ENCODE data around the gene NRP1. TPM values are rescaled to one million over a fixed set of nuclear protein-coding genes. Genes with fewer than 3 reads are reported as not detected.

NRP1 gene
- total RNA-seq, 1 donor from 2014 or later, result 16.1 TPM

DNA sequence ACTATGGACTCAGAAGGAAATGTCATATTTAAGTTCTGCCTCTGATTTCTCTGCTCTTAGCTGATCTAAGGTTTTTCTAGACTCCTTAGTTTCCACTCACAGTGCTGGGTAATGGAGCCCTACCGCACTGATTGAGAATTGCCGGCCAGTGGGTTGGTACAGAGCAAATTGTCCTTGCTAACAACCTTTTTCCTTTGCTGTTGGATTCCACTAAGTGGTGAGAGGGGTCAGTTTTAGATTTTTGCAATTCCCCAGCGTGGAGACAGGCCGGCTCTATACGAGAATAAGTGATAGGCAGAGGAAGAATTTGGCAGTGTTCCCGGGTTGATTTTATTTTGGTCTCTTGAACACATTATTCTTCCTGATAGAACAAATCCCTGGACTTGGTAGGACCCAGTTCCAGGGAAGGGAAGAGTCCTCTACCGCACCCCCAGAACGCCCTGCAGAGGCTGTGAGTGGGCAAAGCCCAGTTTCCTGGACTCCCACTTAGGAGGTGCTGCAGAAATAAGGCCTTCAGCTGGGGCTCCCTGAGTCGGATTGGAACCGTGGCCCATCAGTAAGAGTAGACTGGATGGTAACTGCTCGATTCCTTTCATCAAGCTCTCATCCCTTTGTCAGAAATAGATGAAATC, 3.0 kb upstream of the NRP1 start:
- no peak overlapping the region for H3K27ac Mint-ChIP-seq (ENCODE audit: unreplicated experiment)
- H3K36me3 Mint-ChIP-seq (ENCODE audit: low read depth), result peaks cover 3% of the 10 kb centered on the region
- peaks cover 24% of the 10 kb centered on the region for H3K4me1 Mint-ChIP-seq
- TF ChIP-seq, protein P1, sequence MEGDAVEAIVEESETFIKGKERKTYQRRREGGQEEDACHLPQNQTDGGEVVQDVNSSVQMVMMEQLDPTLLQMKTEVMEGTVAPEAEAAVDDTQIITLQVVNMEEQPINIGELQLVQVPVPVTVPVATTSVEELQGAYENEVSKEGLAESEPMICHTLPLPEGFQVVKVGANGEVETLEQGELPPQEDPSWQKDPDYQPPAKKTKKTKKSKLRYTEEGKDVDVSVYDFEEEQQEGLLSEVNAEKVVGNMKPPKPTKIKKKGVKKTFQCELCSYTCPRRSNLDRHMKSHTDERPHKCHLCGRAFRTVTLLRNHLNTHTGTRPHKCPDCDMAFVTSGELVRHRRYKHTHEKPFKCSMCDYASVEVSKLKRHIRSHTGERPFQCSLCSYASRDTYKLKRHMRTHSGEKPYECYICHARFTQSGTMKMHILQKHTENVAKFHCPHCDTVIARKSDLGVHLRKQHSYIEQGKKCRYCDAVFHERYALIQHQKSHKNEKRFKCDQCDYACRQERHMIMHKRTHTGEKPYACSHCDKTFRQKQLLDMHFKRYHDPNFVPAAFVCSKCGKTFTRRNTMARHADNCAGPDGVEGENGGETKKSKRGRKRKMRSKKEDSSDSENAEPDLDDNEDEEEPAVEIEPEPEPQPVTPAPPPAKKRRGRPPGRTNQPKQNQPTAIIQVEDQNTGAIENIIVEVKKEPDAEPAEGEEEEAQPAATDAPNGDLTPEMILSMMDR (conservative IDR thresholded peaks at IDR 0.05), result peak; percentile 49
- peak overlapping the region; percentile 93 for H3K4me3 Mint-ChIP-seq
- H3K27me3 Mint-ChIP-seq (ENCODE audit: low read depth), result peaks cover 35% of the 10 kb centered on the region
- H3K9me3 Mint-ChIP-seq, result no peaks in the 10 kb centered on the region
- DNase-seq (ENCODE audit: low read depth, low spot score), result peak; percentile 4

DNA sequence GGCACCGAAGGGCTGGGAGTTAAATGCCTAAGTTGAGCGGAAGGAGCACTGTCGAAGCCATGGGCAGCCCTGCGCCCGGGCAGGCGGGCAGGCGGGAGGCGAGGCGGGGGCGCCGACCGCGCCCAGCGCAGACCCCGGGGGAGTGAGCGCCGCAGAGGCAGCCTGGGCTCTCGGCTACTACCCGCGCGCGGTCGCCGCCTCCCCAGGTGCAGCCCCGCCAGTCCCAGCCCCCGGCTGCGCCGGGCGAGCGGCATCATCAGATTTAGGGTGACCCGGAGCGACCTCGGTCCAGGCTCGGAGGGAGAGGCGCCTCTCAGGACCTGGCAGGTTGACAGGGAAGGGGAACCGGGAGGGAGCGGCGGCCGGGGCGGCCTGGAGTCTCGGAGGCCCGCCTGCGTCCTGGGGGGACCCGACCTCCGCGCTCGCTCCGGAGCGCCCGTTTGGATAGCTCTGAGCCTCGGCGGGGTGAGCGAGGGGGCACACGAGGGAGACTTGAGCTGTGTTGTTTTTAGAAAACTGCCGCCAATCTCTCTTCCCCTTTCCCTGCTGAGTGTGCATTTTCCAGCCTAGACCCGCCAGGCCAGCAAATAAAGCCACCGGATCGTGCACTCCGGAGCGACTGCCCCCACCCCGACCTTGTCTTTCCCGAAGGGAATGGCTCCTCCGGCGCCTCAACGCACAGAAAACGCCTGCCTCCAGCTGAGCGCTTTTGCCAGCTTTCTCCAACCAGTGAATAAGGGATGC, 2.3 kb upstream of the NRP1 start:
- no peaks in the 10 kb centered on the region for H3K9me3 Mint-ChIP-seq
- no peak for DNase-seq (ENCODE audit: low read depth, low spot score)
- H3K27me3 Mint-ChIP-seq (ENCODE audit: low read depth), result peaks cover 32% of the 10 kb centered on the region
- H3K4me3 Mint-ChIP-seq, result peak overlapping the region; percentile 93
- H3K27ac Mint-ChIP-seq (ENCODE audit: unreplicated experiment), result no peak overlapping the region
- H3K4me1 Mint-ChIP-seq, result peaks cover 30% of the 10 kb centered on the region
- TF ChIP-seq, protein P1 (conservative IDR thresholded peaks at IDR 0.05), result no peak
- H3K36me3 Mint-ChIP-seq (ENCODE audit: low read depth), result peaks cover 3% of the 10 kb centered on the region

DNA sequence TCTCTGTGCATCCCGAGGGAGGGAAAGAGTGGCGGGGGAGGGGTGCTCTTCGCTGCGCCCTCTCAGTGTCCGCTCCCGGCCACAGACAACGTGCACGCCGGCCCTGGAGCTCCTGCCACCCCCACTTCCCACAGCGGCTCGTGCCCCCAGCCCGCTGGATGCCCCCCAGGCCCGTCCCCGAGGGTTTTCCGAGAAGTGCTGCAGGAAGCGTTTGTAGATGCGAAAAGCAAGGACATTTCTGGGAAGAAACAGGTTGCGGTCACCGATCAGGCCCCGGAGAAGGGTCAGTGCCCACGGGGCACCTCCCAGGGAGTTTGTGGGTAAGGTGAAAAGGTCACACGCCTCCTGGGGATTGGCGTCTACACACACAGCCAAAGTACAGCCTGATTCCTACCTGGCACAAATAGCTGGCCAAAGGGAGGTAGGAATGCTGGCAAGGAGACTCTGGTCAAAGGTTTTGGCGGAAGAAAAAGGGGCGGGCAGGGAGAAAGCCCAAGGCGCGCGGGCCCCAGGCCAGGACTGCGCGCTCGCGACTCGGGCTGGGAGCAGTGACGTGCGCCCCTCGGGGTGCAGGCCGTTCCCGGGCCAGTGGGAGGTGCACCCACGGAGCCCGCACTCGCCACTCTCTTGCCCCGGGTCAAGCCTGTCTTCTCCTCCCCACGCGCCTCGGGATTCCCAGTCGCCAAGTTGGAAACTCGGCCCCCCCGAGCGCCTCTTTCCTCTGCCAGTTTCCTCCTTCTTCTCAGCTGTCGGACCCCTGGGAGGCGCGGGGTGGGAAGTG, 1.5 kb upstream of the NRP1 start:
- peak; percentile 22 for DNase-seq (ENCODE audit: low read depth, low spot score)
- TF ChIP-seq, protein P1 (conservative IDR thresholded peaks at IDR 0.05), result no peak
- no peaks in the 10 kb centered on the region for H3K9me3 Mint-ChIP-seq
- H3K27ac Mint-ChIP-seq (ENCODE audit: unreplicated experiment), result no peak overlapping the region
- peaks cover 3% of the 10 kb centered on the region for H3K36me3 Mint-ChIP-seq (ENCODE audit: low read depth)
- H3K4me1 Mint-ChIP-seq, result peaks cover 37% of the 10 kb centered on the region
- H3K27me3 Mint-ChIP-seq (ENCODE audit: low read depth), result peaks cover 32% of the 10 kb centered on the region
- peak overlapping the region; percentile 90 for H3K4me3 Mint-ChIP-seq

DNA sequence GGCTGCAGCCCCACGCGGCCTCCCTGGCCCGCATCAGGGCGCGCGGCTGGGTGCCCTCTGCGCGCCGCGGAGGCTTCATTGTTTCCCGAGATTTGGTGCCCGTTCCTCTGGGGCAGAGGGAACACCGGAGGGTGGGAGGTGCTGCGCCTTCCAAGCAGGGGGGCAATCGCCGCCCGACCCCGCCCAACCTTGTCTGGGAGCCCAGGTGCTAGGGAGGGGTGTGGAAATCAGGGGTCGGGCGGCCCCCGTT, 1.0 kb upstream of the NRP1 start:
- H3K4me3 Mint-ChIP-seq, result peak overlapping the region; percentile 90
- H3K4me1 Mint-ChIP-seq, result peaks cover 42% of the 10 kb centered on the region
- no peak overlapping the region for H3K27ac Mint-ChIP-seq (ENCODE audit: unreplicated experiment)
- H3K36me3 Mint-ChIP-seq (ENCODE audit: low read depth), result peaks cover 3% of the 10 kb centered on the region
- TF ChIP-seq, protein P1 (conservative IDR thresholded peaks at IDR 0.05), result no peak
- no peak for DNase-seq (ENCODE audit: low read depth, low spot score)
- H3K27me3 Mint-ChIP-seq (ENCODE audit: low read depth), result peaks cover 32% of the 10 kb centered on the region
- H3K9me3 Mint-ChIP-seq, result no peaks in the 10 kb centered on the region

DNA sequence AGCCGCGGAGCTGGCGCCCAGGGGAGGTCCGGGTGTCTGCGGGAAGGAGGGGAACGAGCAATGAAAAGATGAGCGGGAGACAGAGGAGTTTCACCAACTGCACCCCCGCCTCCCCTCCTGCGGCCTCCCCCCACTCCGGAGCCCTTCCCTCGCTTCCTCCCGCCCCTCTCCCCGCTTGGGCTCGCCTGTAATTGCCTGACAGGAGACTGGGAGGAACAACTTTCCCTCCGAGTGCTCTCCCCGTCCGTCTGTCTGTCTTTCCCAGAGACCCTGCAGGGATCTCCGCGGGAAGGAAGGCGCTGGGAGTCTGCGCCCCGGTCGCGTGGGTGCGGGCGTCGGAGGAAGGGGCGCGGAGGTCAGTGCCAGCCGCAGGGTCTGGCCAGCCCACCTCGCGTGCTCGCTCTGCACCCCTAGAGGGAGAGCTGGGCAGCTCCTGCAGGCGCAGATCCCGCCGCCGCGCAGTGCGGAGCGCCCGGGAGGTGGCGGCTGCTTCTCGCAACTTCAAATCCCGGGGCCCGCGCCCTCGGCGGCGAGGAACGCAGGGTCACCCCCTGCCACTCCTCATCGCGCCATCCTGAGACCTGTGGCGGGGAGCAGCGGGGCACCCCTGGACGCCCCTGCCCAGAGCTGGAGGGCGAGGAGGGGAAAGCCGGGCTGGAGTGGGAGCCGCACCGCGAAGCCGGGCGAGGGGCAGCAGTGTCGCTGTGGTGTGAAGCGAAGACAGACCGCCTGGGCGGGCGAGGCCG, 511 bp upstream of the NRP1 start:
- peak overlapping the region; percentile 84 for H3K4me3 Mint-ChIP-seq
- H3K4me1 Mint-ChIP-seq, result peaks cover 46% of the 10 kb centered on the region
- peak; percentile 70 for DNase-seq (ENCODE audit: low read depth, low spot score)
- no peaks in the 10 kb centered on the region for H3K9me3 Mint-ChIP-seq
- peaks cover 32% of the 10 kb centered on the region for H3K27me3 Mint-ChIP-seq (ENCODE audit: low read depth)
- peaks cover 3% of the 10 kb centered on the region for H3K36me3 Mint-ChIP-seq (ENCODE audit: low read depth)
- H3K27ac Mint-ChIP-seq (ENCODE audit: unreplicated experiment), result no peak overlapping the region
- TF ChIP-seq, protein P1 (conservative IDR thresholded peaks at IDR 0.05), result peak; percentile 71

Measured in neural crest cell (in vitro differentiated cells).